Measurements from ENCODE around the gene MRPS14. TPM values are rescaled to one million over a fixed set of nuclear protein-coding genes. Genes with fewer than 3 reads are reported as not detected.

Gene MRPS14
- 20.4 to 27.8 TPM (median 23.2 TPM) in 5 replicates for total RNA-seq (2022; extraction: Qiagen RNA extraction; ENCODE audit: low read depth)

DNA sequence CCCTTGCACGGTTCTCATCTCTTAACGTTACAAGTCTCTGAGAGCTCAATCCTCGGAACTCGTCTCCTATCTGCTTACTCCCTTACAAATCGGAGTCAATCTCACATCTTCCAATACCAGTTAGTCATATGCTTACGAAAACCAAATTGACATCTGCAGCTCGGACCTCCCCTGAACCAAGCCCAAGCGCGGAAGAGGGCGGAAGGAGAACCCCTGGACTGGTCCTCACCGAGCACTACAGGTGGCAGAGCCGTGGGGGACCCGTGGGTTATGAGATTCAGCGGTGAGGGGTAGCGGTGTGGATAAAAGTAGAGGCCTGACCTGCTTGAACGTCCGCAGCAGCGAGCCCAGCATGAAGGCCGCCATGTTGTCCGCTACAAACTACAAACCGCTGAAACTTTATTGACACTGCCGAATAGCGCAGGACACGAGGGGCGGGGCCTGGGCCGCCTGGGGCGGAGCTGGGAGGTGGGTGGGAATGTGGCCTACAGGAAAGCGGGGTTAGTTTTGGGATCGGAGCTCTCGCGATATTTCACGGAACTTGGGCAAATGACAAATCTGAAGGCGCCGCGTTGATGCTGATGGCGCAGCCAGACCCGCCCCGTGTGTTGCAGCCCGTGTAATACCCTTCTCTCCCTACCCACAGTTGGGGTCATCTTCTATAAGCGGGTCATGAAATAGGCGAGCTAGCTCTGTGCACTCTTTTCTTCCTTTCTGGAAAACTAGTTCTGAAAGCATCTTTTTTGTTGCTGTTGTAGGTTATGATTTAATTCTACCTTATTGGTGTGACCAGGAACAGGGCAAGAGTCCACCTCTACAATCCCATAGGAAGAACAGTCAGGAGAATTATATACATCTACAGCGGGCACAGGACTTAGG lies at the start of gene MRPS14:
MRPS14 (minus strand) TSS at position 383 of the 879 bp plus-strand sequence; CDS start at position 366, 17 bp downstream.

DNA sequence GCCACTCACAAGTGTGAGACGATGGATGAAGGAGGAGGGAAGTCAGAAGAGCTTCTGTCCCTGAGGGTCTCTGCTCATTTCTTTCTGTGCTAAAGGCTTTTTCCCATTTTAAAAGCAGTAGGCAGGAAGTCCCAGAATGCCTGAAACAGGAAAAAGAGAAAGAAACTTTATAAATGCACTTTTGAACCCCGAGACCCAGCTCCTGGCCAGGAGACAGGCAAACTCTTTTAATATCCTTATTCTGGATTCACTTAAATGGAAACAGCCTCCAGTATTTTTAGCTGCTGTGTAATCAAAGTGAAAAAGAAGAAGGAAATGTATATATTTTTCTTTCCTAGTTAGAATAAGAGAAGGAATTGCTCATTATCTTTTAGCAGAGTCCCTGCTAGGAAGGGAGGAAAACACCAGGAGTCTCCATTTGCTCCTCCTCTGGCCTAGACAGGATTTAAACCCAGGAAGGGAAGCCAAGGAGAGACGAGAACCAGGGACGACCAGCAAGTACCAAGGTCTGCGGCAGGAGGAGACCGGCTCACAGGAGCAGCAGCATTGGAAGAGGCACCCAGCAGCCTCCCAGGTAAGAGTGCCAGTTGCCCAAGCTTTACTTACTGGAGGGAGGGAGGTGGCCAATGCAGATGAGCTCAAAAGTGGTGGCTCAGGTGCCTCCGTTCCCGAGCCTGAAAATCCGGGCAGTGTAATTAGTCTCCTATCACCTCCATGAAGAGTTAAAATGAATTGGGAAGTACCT lies 44.3 kb upstream of the MRPS14 start, which contains the start of gene TNN:
TNN (plus strand) TSS at position 472 of the 745 bp plus-strand sequence. CDS start 9,586 bp downstream, outside the sequence.

GRCh38 chr1:174999936-175000696 lies 23.1 kb downstream of the MRPS14 start, which contains the start of gene CACYBP:
Gene CACYBP, plus strand, starts transcription at chr1:174999947. Its CDS starts 234 bp downstream, at chr1:175000181.

Other genes with a start within 250 kb of the MRPS14 start
- gene CACYBP, start 23.5 kb downstream of the MRPS14 start, total RNA-seq (2022; extraction: Qiagen RNA extraction; ENCODE audit: low read depth): 159 to 341 TPM (median 192 TPM) in 5 replicates
- gene TNN, start 44.4 kb upstream of the MRPS14 start, total RNA-seq (2022; extraction: Qiagen RNA extraction; ENCODE audit: low read depth): not detected in 5 replicates
- gene KIAA0040, start 169.4 kb upstream of the MRPS14 start, total RNA-seq (2022; extraction: Qiagen RNA extraction; ENCODE audit: low read depth): 0.56 to 0.92 TPM (median 0.74 TPM) in 5 replicates

Data from A549 treated with ZK216348 at 1 μM for 4 hours (cell line).